CD4-positive, alpha-beta memory T cell (primary cell): ENCODE measurements around the gene TBC1D9. TPM values are rescaled to one million over a fixed set of nuclear protein-coding genes. Genes with fewer than 3 reads are reported as not detected.
A peak's percentile ranks its signal among the peaks of the same experiment; 100 is the strongest.

Experiments
- CTCF ChIA-PET: fragments of 350-600 bp; sonication (Branson Sonifier 250); formaldehyde crosslinking; loops from one replicate; lab custom pipeline; 2021; ENCODE audit warnings: inconsistent platforms; ENCODE audit not compliant: partially characterized antibody; lab: Charles Lee
- POLR2A ChIA-PET: fragments of 350-600 bp; sonication (Branson Sonifier 250); formaldehyde crosslinking; loops from one replicate; lab custom pipeline; 2021; ENCODE audit not compliant: partially characterized antibody; lab: Charles Lee
- DNase-seq, 5 donors: peaks; one replicate each; pipeline versions ENCODE4 v3.0.0 to v3.0.0-alpha.2; 2020 to 2022; ENCODE audit warnings: mixed read lengths in 1 of 5
- H3K27ac ChIP-seq: one replicate; pipeline ENCODE4 v1.7.0; 2013; ENCODE audit warnings: low read depth, low read length
- H3K27me3 ChIP-seq: 2 replicates; pipeline ENCODE4 v1.7.0; 2013; ENCODE audit warnings: mild to moderate bottlenecking, low read length, moderate library complexity; ENCODE audit not compliant: insufficient read depth
- H3K36me3 ChIP-seq: 2 replicates; pipeline ENCODE4 v1.7.0; 2013; ENCODE audit warnings: mild to moderate bottlenecking, low read length, moderate library complexity; ENCODE audit not compliant: insufficient read depth
- H3K4me1 ChIP-seq: 2 replicates; pipeline ENCODE4 v1.7.0; 2013; ENCODE audit warnings: mild to moderate bottlenecking, low read length, moderate library complexity; ENCODE audit not compliant: insufficient read depth
- H3K4me3 ChIP-seq, 2 donors: one replicate each; pipeline ENCODE4 v1.7.0; 2013; ENCODE audit warnings: low read length in 2 of 2, mild to moderate bottlenecking in 1 of 2
- H3K9me3 ChIP-seq, 2 donors: one replicate each; pipeline ENCODE4 v1.7.0; 2013; ENCODE audit warnings: low read length in 2 of 2, control low read depth in 1 of 2; ENCODE audit not compliant: control insufficient read depth in 1 of 2
- H3K27ac Mint-ChIP-seq, 7 donors: one replicate each; pipeline ENCODE4 v1.8.0; 2020 to 2021; ENCODE audit warnings: mixed read lengths in 7 of 7, mild to moderate bottlenecking in 6 of 7, inconsistent platforms in 3 of 7, moderate library complexity in 3 of 7
- H3K27me3 Mint-ChIP-seq, 2 donors: one replicate each; pipeline ENCODE4 v1.8.0; 2020 to 2021; ENCODE audit warnings: mixed read lengths in 2 of 2
- H3K36me3 Mint-ChIP-seq, 2 donors: one replicate each; pipeline ENCODE4 v1.8.0; 2020 to 2021; ENCODE audit warnings: mixed read lengths in 2 of 2, inconsistent platforms in 1 of 2, mild to moderate bottlenecking in 1 of 2
- H3K4me1 Mint-ChIP-seq, 4 donors: one replicate each; pipeline ENCODE4 v1.8.0; 2020 to 2021; ENCODE audit warnings: mixed read lengths in 4 of 4, mild to moderate bottlenecking in 1 of 4
- H3K4me3 Mint-ChIP-seq, 8 donors: one replicate each; pipeline ENCODE4 v1.8.0; 2020 to 2021; ENCODE audit warnings: mixed read lengths in 8 of 8, mild to moderate bottlenecking in 7 of 8, moderate library complexity in 6 of 8, inconsistent platforms in 3 of 8
- H3K9me3 Mint-ChIP-seq, 8 donors: one replicate each; pipeline ENCODE4 v1.8.0; 2020 to 2021; ENCODE audit warnings: mixed read lengths in 8 of 8, mild to moderate bottlenecking in 5 of 8, inconsistent platforms in 3 of 8, moderate library complexity in 1 of 8
- intact Hi-C: fragments of 100-400 bp; cut with micrococcal nuclease; formaldehyde crosslinking; loops from one replicate; pipeline ENCODE4 v1.15.1; 2023
- polyA plus RNA-seq, 2 donors: library from polyadenylated mRNA; unstranded; fragments of 300-500 nt; fragmentation: Illumina TruSeq; gene quantifications; one replicate each; pipeline ENCODE4 v1.2.3, GENCODE V29; 2021
- total RNA-seq, 2 experiments: library from RNA; stranded (reverse); gene quantifications; one replicate each; pipeline ENCODE4 v1.2.3, GENCODE V29; 2021

TBC1D9 gene
- total and polyA plus RNA-seq, 4 experiments from 2014 or later, result 0.34 to 0.67 (median 0.38) TPM; not detected in 1

DNA sequence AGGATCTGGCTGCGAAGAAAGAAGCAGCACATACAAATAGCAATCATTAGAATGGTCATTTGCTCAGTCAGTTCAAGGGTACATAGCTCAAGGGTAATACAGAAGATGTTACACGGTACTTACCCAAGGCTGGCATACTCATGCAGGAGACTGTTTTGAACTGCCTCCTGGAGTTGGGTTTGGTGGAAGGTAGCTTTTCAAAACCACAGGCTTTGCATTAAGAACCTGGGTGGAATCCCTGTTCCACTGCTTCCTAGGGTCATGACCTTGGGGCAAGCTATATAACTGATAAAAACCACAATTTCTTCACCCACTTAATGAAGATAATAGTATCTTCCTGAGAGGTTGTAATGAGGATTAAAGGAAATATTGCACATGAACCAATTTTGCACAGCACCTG lies 36.5 kb downstream of the TBC1D9 start:
- Mint-ChIP-seq H3K4me3 (peak overlapping the region in 2 of 8 donors; percentile 17), H3K27me3 (peaks cover 0 to 2% of the 10 kb centered on the region in 2 donors), H3K36me3 (no peaks in the 10 kb centered on the region), H3K27ac (peak overlapping the region in 2 of 7 donors; percentile 19 to 53), H3K9me3 (no peaks in the 10 kb centered on the region), H3K4me1 (peaks cover 6 to 22% (median 13%) of the 10 kb centered on the region in 4 donors)
- Histone ChIP-seq H3K27me3 (no peaks in the 10 kb centered on the region), H3K9me3 (no peaks in the 10 kb centered on the region), H3K27ac (no peak overlapping the region), H3K4me1 (no peaks in the 10 kb centered on the region), H3K36me3 (no peaks in the 10 kb centered on the region), H3K4me3 (no peak overlapping the region)
- POLR2A ChIA-PET, result no interaction called here
- DNase-seq, result no peak
- intact Hi-C loops, result no loop called here
- CTCF ChIA-PET, result interaction anchor here (1.0 kb wide), 1 partner anchor 110 kb away, joined by 3 read pairs; no protein-coding TSS in a partner anchor

DNA sequence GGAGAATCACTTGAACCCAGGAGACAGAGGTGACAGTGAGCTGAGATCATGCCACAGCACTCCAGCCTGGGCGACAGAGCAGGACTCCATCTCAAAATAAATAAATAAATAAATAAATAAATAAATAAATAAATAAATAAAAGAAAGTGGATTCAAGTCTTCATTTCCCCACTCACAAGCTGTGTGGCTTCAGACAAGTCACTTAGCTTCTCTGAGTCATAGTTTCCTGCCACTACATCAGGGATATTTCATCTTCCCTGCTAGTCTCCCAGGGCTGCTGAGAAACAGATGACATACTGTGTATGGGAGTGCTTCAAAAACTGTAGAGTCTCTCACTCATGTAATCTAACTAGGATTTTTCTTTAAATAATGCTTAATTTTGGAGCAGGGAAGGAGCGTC lies 37.2 kb downstream of the TBC1D9 start:
- no peak overlapping the region for H3K4me3 Mint-ChIP-seq
- DNase-seq, result no peak
- intact Hi-C loops, result no loop called here
- no peaks in the 10 kb centered on the region for H3K9me3 ChIP-seq
- CTCF ChIA-PET, result interaction anchor here (1.0 kb wide), 1 partner anchor 109 kb away, joined by 3 read pairs; no protein-coding TSS in a partner anchor
- no peaks in the 10 kb centered on the region for H3K36me3 ChIP-seq
- H3K4me1 Mint-ChIP-seq, result peaks cover 6 to 22% (median 13%) of the 10 kb centered on the region in 4 donors
- H3K9me3 Mint-ChIP-seq, result no peaks in the 10 kb centered on the region
- no peak overlapping the region for H3K27ac ChIP-seq
- no peaks in the 10 kb centered on the region for H3K27me3 ChIP-seq
- no peaks in the 10 kb centered on the region for H3K36me3 Mint-ChIP-seq
- POLR2A ChIA-PET, result interaction anchor here (0.7 kb wide), 1 partner anchor 37 kb away, joined by 4 read pairs; no protein-coding TSS in a partner anchor
- H3K27me3 Mint-ChIP-seq, result peaks cover 0 to 2% of the 10 kb centered on the region in 2 donors
- H3K4me1 ChIP-seq, result no peaks in the 10 kb centered on the region
- no peak overlapping the region for H3K27ac Mint-ChIP-seq
- no peak overlapping the region for H3K4me3 ChIP-seq

DNA sequence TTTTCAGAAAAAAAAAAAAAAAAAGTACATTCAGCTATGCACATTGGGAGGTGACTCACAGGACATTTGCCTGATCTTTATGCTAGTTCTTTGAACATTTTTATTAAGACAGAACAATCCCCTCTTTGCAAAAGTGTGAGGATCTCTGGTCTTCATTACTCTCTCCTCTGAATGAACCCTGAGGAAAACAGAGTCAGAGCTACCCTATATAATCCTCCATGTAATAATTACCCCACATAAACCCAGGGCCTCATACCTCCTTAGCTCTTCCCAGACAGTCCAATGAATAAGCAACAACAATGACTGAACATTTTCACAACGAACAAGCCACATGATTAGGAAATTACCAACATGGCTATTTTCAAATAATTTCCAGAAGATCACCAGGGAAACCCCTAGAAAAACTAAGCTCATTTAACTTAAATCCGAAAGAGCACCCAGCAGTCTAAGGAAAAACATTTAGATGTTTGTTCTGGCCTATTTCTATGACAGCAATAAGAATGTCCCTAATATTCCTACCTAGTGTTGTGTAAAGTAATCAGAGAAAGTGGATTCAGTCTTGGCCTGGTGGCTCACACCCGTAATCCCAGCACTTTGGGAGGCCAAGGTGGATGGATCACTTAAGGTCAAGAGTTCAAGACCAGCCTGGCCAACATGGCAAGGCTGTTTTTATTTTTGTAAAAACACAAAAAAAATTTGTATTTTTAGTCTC lies 37.8 kb downstream of the TBC1D9 start:
- Histone ChIP-seq H3K9me3 (no peaks in the 10 kb centered on the region), H3K36me3 (no peaks in the 10 kb centered on the region), H3K4me1 (no peaks in the 10 kb centered on the region), H3K4me3 (no peak overlapping the region), H3K27ac (no peak overlapping the region), H3K27me3 (no peaks in the 10 kb centered on the region)
- Mint-ChIP-seq H3K27ac (no peak overlapping the region), H3K4me1 (peaks cover 6 to 22% (median 13%) of the 10 kb centered on the region in 4 donors), H3K9me3 (no peaks in the 10 kb centered on the region), H3K4me3 (no peak overlapping the region), H3K27me3 (peaks cover 0 to 2% of the 10 kb centered on the region in 2 donors), H3K36me3 (no peaks in the 10 kb centered on the region)
- DNase-seq, result no peak
- intact Hi-C loops, result no loop called here
- ChIA-PET POLR2A (interaction anchor here (0.7 kb wide), 1 partner anchor 37 kb away, joined by 4 read pairs; no protein-coding TSS in a partner anchor), CTCF (no interaction called here)

DNA sequence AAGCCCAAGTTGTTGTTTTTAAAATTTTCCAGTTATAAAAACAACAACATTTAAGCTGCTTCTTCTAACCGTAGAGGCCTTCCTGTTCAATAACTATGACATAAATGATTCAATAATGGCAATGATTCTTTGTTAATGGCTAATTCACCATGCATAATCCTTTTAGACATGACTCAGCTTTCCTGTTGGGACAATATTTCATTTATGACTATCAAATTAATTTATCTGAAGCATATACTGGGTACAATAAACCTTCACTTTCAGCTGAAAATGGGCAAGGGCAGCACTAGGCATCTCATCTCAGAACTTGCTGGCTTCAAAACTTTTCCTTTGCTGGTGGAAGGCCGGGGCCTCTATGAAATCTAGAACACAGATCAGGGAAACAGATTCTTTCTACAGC lies 38.9 kb downstream of the TBC1D9 start:
- Histone ChIP-seq H3K36me3 (no peaks in the 10 kb centered on the region), H3K4me3 (no peak overlapping the region), H3K27ac (no peak overlapping the region), H3K4me1 (no peaks in the 10 kb centered on the region), H3K27me3 (no peaks in the 10 kb centered on the region), H3K9me3 (no peaks in the 10 kb centered on the region)
- H3K27ac Mint-ChIP-seq, result no peak overlapping the region
- no peaks in the 10 kb centered on the region for H3K27me3 Mint-ChIP-seq
- intact Hi-C loops, result no loop called here
- no peaks in the 10 kb centered on the region for H3K9me3 Mint-ChIP-seq
- H3K4me3 Mint-ChIP-seq, result no peak overlapping the region
- no peak for DNase-seq
- H3K4me1 Mint-ChIP-seq, result peaks cover 6 to 22% (median 13%) of the 10 kb centered on the region in 4 donors
- CTCF ChIA-PET, result no interaction called here
- POLR2A ChIA-PET, result no interaction called here
- H3K36me3 Mint-ChIP-seq, result no peaks in the 10 kb centered on the region

DNA sequence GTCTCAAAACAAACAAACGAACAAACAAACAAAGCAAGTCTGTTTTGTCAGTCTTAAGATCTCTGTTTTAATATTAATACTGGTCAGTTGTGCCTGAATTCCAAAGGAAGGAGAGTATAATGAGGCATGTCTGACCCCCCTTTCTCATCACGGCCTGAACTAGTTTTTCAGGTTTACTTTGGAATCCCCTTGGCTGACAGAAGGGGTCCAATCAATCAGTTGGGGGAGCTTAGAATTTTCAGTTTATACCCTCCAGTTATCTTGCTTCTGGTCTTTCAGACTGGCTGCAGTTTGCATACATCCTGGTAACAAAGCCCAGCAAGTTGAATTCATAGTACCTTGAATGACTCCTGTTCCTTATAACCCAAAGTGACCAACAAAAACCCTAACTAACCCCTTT lies 41.1 kb downstream of the TBC1D9 start:
- no peaks in the 10 kb centered on the region for H3K9me3 ChIP-seq
- Mint-ChIP-seq H3K27ac (no peak overlapping the region), H3K9me3 (no peaks in the 10 kb centered on the region), H3K4me3 (no peak overlapping the region), H3K27me3 (no peaks in the 10 kb centered on the region), H3K36me3 (no peaks in the 10 kb centered on the region), H3K4me1 (peaks cover 3 to 10% (median 4%) of the 10 kb centered on the region in 4 donors)
- no peak overlapping the region for H3K27ac ChIP-seq
- no peak overlapping the region for H3K4me3 ChIP-seq
- no peaks in the 10 kb centered on the region for H3K27me3 ChIP-seq
- DNase-seq, result no peak
- CTCF ChIA-PET, result no interaction called here
- POLR2A ChIA-PET, result no interaction called here
- intact Hi-C loops, result no loop called here
- no peaks in the 10 kb centered on the region for H3K4me1 ChIP-seq
- H3K36me3 ChIP-seq, result no peaks in the 10 kb centered on the region

DNA sequence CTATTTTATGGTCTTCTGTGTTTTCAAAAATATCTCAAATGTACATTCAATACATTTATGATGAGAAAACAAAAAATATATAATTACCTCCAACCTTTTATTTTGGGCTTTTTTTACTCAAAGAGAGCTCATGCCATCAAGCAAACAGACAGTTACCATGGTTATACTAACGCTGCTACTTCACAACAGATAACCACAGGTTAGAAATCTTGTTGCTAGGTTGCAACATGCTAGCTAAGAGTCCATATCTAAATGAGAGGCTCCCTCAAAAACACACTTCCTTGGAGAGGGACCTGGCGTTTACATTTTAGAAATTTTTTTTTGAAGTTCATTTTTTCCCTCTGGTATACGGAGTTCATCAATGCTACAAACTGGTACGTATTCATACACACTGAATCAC lies 44.3 kb downstream of the TBC1D9 start:
- no peak overlapping the region for H3K27ac ChIP-seq
- Mint-ChIP-seq H3K27ac (no peak overlapping the region), H3K27me3 (no peaks in the 10 kb centered on the region), H3K9me3 (peaks cover 0 to 2% (median 0%) of the 10 kb centered on the region in 8 donors), H3K36me3 (no peaks in the 10 kb centered on the region), H3K4me3 (no peak overlapping the region), H3K4me1 (peaks cover 0 to 6% (median 1%) of the 10 kb centered on the region in 4 donors)
- H3K36me3 ChIP-seq, result no peaks in the 10 kb centered on the region
- CTCF ChIA-PET, result no interaction called here
- no peak overlapping the region for H3K4me3 ChIP-seq
- intact Hi-C loops, result no loop called here
- H3K9me3 ChIP-seq, result no peaks in the 10 kb centered on the region
- POLR2A ChIA-PET, result interaction anchor here (0.7 kb wide), 1 partner anchor 9 kb away, joined by 3 read pairs; no protein-coding TSS in a partner anchor
- H3K27me3 ChIP-seq, result no peaks in the 10 kb centered on the region
- no peak for DNase-seq
- no peaks in the 10 kb centered on the region for H3K4me1 ChIP-seq

DNA sequence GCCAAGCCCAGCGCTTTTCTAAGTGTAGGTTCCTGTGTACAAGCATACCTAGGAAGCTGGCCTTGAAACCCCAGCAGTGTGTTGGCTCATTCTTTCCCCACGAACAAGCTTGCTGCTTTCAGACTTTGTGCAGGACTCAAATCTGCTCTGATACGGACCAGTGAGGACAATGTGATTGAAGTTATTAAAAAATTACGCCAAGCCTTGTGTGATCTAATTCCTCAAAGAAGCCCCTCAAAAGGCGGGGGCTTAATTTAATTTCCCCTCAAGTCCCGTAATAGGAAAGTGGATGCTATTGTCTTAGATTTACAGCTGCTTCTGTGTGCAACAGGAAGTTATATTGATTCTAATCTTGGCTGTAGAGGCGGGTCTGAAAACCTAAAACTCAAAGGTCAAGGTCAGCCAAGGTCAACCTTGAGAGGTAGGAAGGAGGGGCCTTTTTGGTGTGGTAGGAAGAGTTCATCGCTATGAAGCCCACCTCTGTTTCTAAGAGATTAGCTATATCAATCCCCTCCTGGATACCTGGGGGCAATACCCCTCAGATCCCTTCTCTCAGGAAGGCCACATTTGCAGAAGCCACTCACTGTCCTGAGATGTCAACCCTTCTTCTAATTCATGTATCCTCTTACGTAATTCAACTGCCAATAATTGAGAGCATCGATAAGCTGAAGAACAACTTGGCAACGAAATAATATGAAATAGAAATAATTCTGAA lies 45.1 kb downstream of the TBC1D9 start:
- POLR2A ChIA-PET, result interaction anchor here (0.7 kb wide), 1 partner anchor 10 kb away, joined by 3 read pairs; no protein-coding TSS in a partner anchor
- H3K4me3 Mint-ChIP-seq, result peak overlapping the region in 1 of 8 donors; percentile 7

More for the DNA sequence above, 45.1 kb downstream of the TBC1D9 start:
- H3K4me1 Mint-ChIP-seq, result peaks cover 0 to 6% (median under 1%) of the 10 kb centered on the region in 4 donors
- peak overlapping the region in 2 of 7 donors; percentile 2 to 30 for H3K27ac Mint-ChIP-seq
- H3K4me3 ChIP-seq, result no peak overlapping the region
- no peaks in the 10 kb centered on the region for H3K36me3 Mint-ChIP-seq
- H3K27me3 ChIP-seq, result no peaks in the 10 kb centered on the region
- intact Hi-C loops, result no loop called here
- CTCF ChIA-PET, result no interaction called here
- no peaks in the 10 kb centered on the region for H3K27me3 Mint-ChIP-seq
- no peaks in the 10 kb centered on the region for H3K36me3 ChIP-seq
- H3K9me3 Mint-ChIP-seq, result peaks cover 0 to 2% (median 0%) of the 10 kb centered on the region in 8 donors
- no peak overlapping the region for H3K27ac ChIP-seq
- no peak for DNase-seq
- no peaks in the 10 kb centered on the region for H3K9me3 ChIP-seq
- H3K4me1 ChIP-seq, result no peaks in the 10 kb centered on the region
